T47D (cell line): Measurements from ENCODE around the gene MNDA.

Source experiments
- DNase-seq, 2 experiments: peaks; one replicate each; pipeline versions ENCODE4 v3.0.0 to v3.0.0-alpha.2; 2011 to 2012; ENCODE audit warnings: low read depth in 1 of 2, low spot score in 1 of 2
- JUND ChIP-seq: IDR thresholded peaks from 2 replicates; pipeline ENCODE4 v1.6.1; 2012; ENCODE audit warnings: low read depth
- in situ Hi-C: cut with HindIII; loops from 2 replicates; pipeline ENCODE4 v1.10.0; 2016; ENCODE audit warnings: low sequenced_read_pairs, low pct_unique_long_range_greater_than_20kb

Gene MNDA

GRCh38 chr1:158830904-158831507 lies at the start of gene MNDA:
Gene MNDA, plus strand, starts transcription at chr1:158831351. Its CDS starts 10,803 bp downstream, at chr1:158842154.
- in situ Hi-C loops: no loop called here
- no peak for DNase-seq
- TF ChIP-seq JUND: no peak

- DNase-seq: no peak
- no peak for TF ChIP-seq JUND
- in situ Hi-C loops: no loop called here
These were observed 37.5 kb upstream of the MNDA start for GRCh38 chr1:158793604-158794003.

- no peak for DNase-seq
- in situ Hi-C loops: no loop called here
- TF ChIP-seq JUND: no peak
These were observed 36.9 kb upstream of the MNDA start for GRCh38 chr1:158794247-158794646.

- no peak for TF ChIP-seq JUND
- in situ Hi-C loops: no loop called here
- no peak for DNase-seq
These were observed 32.6 kb upstream of the MNDA start for GRCh38 chr1:158798531-158798930.

GRCh38 chr1:158799689-158800088 lies 31.5 kb upstream of the MNDA start:
- in situ Hi-C loops: no loop called here
- TF ChIP-seq JUND: no peak
- DNase-seq: no peak

DNA sequence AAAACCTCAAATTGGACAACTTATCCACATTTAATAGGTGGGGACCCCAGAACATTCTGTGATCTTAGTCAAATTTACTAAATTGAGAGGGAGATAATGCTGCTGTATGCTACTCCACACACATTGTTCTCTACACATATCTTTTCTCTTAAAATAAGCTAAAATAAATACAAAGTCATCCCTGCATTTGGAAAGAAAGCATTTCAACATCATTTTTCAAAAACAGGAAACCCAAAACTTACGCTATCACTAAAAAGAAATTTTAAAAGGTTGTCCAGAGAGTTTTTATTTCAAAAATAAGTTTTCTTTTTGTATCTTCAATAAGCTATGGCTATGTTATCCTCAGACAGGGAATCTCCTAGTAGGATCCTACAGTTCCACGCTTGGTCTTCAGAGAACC lies 30.6 kb upstream of the MNDA start:
- no peak for DNase-seq
- in situ Hi-C loops: no loop called here
- no peak for TF ChIP-seq JUND

DNA sequence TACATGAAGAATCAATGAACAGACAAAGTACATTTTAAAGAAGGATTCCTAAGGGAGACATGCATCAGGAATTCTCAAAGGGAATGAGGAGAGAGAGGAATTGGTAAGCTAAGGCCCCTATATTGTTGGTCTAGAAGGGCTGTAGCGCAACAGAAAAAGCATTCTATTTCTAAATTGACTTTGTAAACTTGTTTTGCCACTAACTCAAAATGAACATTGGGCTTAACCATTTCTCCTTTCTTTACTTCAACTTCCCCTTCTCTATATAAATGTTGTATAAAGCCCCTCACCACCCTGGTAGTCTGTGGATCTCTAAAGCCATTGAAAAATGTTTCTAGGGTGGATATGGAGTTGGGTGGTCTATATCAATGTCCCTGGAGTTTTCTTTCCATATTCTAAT lies 29.8 kb upstream of the MNDA start:
- no peak for DNase-seq
- TF ChIP-seq JUND: no peak
- in situ Hi-C loops: no loop called here

DNA sequence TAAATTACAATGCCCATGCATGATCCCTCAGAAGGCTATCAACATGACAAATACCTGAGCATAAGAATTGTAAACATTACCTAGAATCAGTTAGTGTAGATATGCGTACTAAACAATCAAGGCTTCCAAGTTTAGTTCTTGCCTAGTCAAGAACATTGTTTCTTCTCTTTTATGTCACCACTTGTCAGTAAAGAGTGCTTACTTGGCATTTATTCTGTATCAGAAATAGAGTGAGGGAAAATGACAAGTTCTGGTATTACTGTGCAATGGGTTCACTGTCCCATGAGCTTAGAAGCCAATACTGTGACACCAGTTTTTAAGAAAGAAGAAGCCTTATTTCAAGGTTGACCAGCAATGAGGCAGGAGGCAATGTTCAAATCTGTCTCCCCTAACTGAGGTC lies 27.5 kb upstream of the MNDA start:
- in situ Hi-C loops: no loop called here
- DNase-seq: no peak
- TF ChIP-seq JUND: no peak

- DNase-seq: no peak
- in situ Hi-C loops: no loop called here
- no peak for TF ChIP-seq JUND
These were observed 24.1 kb upstream of the MNDA start for GRCh38 chr1:158806916-158807536.

DNA sequence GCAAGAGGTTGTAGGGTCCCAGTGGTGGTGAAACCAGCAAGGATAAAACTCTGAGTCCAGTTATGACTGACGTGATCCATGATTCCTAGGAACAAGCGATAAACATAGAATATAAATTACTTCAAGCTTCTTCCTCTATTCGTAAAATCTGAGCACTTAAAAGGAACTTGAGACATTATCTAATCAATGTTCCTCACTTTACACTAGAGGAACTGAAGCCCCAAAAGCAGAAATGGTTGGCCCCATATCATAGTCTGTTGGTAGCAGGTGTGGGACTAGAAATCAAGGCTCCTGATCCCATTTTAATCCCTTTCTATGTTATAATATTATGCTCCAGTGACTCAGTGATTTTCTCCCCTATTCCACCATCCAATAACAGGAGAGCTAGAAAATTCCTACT lies 21.9 kb upstream of the MNDA start:
- no peak for DNase-seq
- no peak for TF ChIP-seq JUND
- in situ Hi-C loops: no loop called here

- in situ Hi-C loops: no loop called here
These were observed 21.3 kb upstream of the MNDA start for GRCh38 chr1:158809862-158810261.

DNA sequence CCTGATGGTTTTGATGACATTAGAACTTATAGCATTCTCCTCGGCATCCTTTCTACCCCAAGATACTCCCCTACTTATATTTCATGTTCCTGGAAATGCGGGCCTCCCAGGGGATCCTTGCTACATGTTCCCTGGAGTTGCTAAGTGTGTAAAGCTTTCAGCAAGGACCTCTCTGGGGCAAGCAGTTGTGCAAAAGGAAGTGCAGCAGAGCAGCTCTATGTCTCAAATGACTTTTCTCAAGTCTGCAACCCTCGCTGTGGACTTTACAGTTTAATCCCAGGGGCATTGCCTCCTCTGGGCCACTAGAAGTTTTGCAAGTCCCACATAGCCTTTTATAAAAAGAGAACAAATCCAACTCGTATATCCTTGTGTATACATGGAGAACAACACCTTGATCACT lies 20.8 kb upstream of the MNDA start:
- DNase-seq: no peak
- in situ Hi-C loops: no loop called here
- TF ChIP-seq JUND: no peak

More at GRCh38 chr1:158809862-158810261, 21.3 kb upstream of the MNDA start:
- DNase-seq: no peak
- no peak for TF ChIP-seq JUND

- in situ Hi-C loops: no loop called here
- TF ChIP-seq JUND: no peak
- DNase-seq: no peak
These were observed 18.8 kb upstream of the MNDA start for GRCh38 chr1:158812336-158812735.

- in situ Hi-C loops: no loop called here
- no peak for DNase-seq
- no peak for TF ChIP-seq JUND
These were observed 18.0 kb upstream of the MNDA start for GRCh38 chr1:158813164-158813563.
